Activated T-cell treated with anti-CD3 and anti-CD28 coated beads, Interleukin-2, amount 50 U/mL, for 48 hours (primary cell): ENCODE data around the gene BICRA.
"Not testable (repeated sequence)": the region's sequence is repeated elsewhere in the genome, so short reads cannot be mapped to it uniquely, and the experiment has no call there.

Source experiments
- DNase-seq, 2 experiments: peaks; one replicate each; pipeline ENCODE4 v3.0.0-alpha.2; 2020

Gene BICRA

DNA sequence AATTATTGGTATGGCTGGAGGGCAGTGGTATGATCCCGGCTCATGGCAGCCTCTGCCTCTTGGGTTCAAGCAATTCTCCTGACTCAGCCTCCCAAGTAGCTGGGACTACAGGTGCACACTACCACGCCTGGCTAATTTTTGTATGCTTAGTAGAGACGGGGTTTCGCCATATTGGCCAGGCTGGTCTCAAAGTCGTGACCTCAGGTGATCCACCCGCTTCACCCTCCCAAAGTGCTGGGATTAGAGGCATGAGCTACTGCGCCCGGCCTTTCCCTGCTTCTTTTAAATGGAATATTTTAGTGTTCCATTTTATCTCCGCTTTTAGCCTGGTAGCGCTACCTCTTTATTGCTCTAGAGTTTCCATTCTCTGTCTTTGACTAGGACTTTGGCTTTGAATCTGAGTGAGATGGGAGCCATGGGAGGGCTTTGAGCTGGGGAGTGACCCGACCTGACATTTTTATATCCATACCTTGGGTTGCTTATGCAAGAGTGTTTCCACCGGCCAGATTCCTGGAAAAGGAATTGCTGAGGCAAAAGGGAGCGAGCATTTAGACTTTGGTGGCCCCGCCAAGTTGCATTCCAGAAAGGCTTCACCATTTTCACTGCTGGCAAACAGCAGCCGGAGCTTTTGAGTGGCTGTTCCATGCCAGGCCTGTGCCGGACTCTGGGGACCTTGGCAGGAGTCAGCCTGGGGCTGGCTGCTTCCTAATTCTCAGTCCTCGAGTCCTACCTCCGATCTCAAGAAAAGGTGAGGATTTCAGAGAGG lies 22.9 kb downstream of the BICRA start:
- no peak for DNase-seq

GRCh38 chr19:47633517-47633916 lies 24.6 kb downstream of the BICRA start:
- DNase-seq = no peak

- DNase-seq = no peak
Measured at GRCh38 chr19:47633996-47634395, 25.1 kb downstream of the BICRA start.

GRCh38 chr19:47635152-47635754 lies 26.3 kb downstream of the BICRA start:
- DNase-seq = not testable (repeated sequence)

DNA sequence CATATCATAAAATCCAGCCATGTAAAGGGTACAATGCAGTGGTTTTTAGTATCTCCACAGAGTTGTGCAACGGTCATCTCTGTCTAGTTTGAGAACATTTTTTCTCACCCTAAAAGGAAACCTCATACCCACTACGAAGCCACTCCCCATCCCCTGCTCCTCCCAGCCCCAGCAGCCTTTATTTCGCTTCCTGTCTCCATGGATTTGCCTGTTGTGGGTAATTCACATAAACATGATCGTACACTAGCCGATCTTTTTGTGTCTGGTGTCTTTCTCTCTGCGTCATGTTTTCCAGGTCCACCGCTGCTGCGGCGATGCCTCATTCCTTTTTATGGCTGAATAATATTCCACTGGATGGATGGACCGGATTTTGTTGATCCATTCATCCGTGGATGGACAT lies 28.6 kb downstream of the BICRA start:
- DNase-seq = no peak

DNA sequence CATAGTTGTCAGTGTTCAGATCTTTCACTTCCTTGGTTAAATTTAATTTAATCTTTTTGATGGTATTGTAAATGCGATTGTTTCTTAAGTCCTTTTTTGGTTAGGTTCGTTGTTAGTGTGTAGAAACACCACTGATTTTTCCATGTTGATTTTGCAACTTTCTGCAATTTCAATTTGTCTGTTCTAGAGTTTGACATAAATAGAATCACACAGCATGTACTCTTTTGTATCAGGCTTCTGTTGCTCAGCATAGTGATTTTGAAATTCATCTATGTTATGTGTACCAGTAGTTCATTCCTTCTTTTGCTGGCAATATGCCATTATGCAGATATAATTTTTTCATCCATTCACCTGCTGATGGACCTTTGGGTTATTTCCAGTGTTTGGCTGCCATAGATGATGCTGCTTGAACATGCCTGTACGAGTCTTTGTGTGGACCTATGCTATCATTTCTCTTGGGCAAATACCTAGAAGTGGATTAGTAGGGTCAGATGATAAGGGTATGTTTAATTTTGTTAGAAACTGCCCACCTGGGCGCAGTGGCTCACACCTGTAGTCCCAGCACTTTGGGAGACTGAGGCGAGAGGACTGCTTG lies 33.1 kb downstream of the BICRA start:
- DNase-seq = no peak

- no peak for DNase-seq
Measured at GRCh38 chr19:47643281-47643680, 34.3 kb downstream of the BICRA start.

DNA sequence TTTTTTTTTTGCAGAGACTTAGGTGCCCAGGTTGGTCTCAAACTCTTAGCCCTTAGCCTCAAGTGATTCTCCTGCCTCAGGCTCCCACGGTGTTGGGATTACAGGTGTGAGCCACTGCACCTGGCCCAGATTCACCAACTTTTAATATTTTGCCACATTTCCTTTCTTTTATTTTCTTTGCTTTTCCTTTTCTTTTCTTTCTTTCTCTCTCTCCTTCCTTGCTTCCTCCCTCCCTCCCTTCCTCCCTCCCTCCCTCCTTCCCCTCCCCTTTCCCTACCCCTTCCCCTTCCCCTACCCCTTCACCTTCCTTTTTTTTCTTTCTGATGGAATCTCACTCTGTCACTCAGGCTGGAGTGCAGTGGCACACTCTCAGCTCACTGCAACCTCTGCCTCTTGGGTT lies 35.3 kb downstream of the BICRA start:
- no peak for DNase-seq

DNA sequence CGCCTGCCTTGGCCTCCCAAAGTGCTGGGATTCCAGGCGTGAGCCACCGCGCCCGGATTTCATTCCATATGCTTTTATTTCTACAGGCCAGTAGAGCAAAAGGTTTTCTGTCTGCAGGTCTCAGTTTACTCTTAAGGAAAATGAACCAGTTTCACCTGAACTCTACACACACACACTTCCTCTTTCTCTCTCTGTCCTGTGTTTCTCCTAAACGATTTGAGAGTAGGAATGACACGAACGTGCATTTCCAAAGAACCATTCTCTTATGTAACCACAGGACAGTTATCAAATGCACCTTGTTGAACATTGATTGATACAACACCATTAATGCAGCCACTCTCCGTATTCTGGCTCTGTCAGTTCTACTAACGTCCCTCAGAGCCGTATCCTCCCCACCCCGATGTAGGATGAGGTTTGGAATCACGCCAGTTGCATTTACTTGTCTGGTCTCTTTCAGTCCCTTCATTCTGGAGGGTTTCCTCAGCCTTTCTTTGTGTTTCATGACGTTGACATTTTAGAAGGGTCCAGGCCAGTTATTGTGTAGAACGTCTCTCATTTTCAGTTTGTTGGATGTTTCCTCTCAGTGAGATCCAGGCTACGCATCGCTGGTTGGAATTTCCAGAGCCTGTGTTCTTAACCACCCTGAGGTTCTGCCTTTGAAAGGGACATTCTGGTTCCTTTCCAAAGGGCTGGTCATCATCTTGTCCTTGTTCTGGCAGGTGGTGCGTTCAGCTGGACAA lies 36.0 kb downstream of the BICRA start:
- DNase-seq = no peak

- no peak for DNase-seq
Measured at GRCh38 chr19:47646924-47647323, 38.0 kb downstream of the BICRA start.

- no peak for DNase-seq
Measured at GRCh38 chr19:47649588-47649987, 40.7 kb downstream of the BICRA start.

- DNase-seq = no peak
Measured at GRCh38 chr19:47650700-47651099, 41.8 kb downstream of the BICRA start.

- no peak for DNase-seq
Measured at GRCh38 chr19:47651132-47651531, 42.2 kb downstream of the BICRA start.

DNA sequence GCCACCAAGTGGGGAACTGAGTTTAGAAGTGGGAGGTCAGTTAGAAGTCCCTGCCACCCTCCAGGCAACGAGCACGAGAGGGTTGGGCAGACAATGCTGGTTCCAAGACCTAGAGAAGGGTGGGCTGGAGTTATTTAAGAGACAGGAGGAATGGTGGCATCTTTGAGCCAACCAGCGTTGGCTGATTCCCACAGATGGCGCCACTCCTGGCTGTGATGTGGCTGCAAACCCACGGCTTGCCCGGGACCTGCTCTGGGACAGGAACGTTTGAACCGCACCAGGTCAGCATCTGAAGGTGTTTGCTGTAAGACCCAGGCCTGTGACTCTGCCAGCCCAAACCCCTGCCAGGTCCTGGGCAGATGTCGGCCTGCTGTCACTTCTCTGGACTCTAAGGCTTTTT lies 42.8 kb downstream of the BICRA start:
- DNase-seq = no peak

GRCh38 chr19:47652285-47652684 lies 43.4 kb downstream of the BICRA start:
- no peak for DNase-seq

DNA sequence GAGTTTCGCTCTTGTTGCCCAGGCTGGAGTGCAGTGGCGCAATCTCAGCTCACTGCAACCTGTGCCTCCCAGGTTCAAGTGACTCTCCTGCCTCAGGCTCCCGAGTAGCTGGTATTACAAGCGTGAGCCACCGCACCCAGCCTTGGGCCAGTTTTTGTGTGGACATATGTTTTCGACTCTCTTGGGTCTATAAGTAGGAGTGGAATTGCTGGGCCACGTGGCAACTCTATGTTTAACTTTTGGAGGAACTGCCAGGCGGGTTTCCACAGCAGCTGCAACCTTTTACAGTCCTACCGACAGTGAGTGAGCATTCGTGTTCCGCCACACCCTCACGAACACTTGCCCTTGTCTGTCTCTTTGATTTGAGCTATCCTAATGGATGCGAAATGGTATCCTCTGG lies 44.9 kb downstream of the BICRA start:
- DNase-seq = no peak

- DNase-seq = no peak
Measured at GRCh38 chr19:47657719-47658118, 48.8 kb downstream of the BICRA start.

DNA sequence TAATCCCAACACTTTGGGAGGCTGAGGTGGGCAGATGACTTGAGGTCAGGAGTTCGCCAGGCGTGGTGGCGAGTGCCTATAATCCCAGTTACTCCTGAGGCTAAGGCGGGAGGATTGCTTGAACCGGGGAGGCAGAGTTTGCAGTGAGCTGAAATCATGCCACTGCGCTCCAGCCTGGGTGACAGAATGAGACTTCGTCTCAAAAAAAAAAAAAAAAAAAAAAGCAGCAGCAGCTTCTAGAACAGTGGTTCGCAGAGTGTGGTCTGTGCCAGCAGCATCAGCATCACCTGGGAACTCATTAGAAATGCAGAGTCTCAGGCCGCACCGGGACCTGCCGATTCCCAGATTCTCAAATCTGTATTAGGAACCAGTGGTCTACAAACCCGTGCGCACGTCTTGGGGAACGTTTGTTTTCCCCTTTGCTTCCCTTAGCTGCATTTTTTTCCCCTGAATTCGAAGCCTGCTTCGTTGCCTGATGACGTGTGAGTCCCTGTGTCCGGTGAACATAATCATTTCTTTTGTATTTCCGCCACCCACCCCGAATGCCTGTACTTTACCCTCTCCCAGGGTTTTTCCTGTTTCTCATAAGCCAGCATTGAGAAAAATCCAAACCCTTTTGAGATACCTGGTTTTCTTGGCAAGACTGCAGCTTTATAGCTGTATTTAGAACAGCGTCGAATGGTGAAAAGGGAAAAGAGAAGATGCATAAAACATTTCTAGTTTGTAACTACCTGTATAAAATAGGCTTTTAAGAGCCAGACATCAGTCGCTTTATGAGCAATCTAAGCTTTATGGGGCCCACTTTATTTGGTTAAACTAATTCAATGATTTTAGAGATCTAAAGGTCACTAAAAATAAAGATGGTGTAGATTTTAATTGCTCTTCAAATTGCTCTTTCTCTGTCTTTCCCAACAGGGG lies 49.8 kb downstream of the BICRA start:
- no peak for DNase-seq

DNA sequence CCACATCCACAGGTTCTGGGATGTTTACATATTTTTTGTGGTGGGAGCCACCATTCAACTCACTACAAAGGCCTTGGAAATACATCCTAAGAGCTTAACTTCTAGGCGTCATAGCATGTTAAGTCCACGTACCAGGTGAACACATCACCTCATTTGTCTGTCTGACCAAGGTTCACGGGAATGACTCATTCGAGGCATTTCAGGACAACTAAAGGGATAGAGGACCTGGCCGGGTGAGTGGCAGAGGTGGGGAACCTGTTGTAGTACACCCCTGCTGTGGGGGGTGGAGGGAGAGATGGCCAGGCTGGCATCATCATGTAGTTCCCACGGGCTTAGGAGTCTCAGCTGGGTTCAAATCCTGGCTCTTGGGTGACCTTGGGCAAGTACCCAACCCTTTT lies 51.5 kb downstream of the BICRA start:
- DNase-seq = no peak

DNA sequence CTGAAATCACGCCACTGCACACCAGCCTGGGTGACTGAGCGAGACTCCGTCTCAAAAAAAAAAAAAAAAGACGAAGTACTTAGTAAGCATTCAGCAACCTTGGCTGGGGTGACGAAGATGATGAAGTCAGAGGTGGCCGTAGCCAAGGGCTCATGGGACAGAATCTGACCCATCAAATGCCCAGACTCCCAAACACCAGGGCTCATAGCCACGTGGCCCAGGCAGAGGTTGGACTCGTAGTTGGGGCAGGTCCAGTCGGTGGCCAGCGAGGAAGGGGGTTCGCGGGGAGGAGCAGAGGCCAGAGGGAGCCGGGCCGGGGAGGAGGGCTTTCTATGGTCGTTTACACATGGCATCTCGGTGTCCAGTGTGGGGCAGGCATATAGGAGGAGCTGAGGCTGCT lies 52.2 kb downstream of the BICRA start:
- DNase-seq = no peak

- no peak for DNase-seq
Measured at GRCh38 chr19:47661611-47662010, 52.7 kb downstream of the BICRA start.

- DNase-seq = no peak
Measured at GRCh38 chr19:47663435-47663910, 54.5 kb downstream of the BICRA start.
